T follicular helper cell (primary cell): ENCODE results near the gene TESMIN.

ENCODE experiments used
- DNase-seq: peaks from one replicate; pipeline ENCODE4 v3.0.0-alpha.2; 2020; ENCODE audit warnings: low read depth

Gene TESMIN

DNA sequence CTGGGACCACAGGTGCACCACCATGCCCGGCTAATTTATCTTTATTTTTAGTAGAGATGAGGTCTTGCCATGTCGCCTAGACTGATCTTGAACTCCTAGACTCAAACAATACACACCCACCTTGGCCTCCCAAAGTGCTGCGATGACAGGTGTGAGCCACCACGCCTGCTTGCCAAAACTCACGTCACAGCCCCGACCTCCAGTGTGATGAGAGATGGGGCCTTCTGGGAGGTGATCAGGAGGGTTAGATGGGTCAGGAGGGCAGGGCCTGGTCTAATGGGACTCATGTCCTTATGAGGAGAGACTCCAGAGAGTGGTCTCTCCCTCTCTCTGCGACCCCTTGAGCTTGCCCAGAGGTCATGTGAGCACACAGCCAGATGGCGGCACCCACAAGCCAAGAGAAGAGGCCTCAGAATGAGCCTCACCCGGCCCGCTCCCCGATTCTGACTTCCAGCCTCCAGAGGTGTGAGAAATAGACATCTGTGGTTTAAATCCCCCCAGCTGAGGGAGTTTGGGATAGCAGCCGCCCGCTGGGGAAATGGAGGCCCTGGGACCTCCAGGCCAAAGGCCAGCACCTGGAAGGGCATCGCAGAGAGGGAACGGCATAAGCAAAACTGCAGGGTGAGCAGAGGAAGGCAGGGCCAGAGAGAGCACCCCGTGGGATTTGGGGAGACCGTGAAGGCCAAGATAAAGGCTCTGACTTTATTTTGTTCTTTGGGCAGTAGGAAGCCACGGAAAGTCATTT, 91.1 kb downstream of the TESMIN start:
- DNase-seq: no peak

- no peak for DNase-seq
Measured at GRCh38 chr11:68659158-68659921, 92.0 kb downstream of the TESMIN start.

- DNase-seq: no peak
Measured at GRCh38 chr11:68658661-68659060, 92.7 kb downstream of the TESMIN start.

- no peak for DNase-seq
Measured at GRCh38 chr11:68658097-68658496, 93.2 kb downstream of the TESMIN start.
